Measurements from ENCODE around the gene PHLPP1. TPM values are rescaled to one million over a fixed set of nuclear protein-coding genes. Genes with fewer than 3 reads are reported as not detected.

The PHLPP1 gene
- total and polyA plus RNA-seq, 2 of the 4 experiments (the other 2 are of a cell fraction) = 3.3 to 3.6 TPM

GRCh38 chr18:62876111-62876510, 160.8 kb downstream of the PHLPP1 start:
- Histone ChIP-seq H3K9ac (ENCODE audit: low read depth, low read length) (no peak overlapping the region), H3K9me3 (ENCODE audit: control insufficient read depth, insufficient read depth, low read length) (no peaks in the 10 kb centered on the region), H4K5ac (ENCODE audit: low read depth, low read length) (no peak overlapping the region), H3K23ac (ENCODE audit: low read depth, low read length) (no peak overlapping the region), H2BK120ac (ENCODE audit: low read depth, low read length) (no peak overlapping the region), H3K18ac (ENCODE audit: low read depth, low read length) (no peak overlapping the region), H3K56ac (ENCODE audit: extremely low read depth, insufficient read depth, low read length) (no peak overlapping the region), H3K4me2 (ENCODE audit: low read depth, low read length) (no peak overlapping the region), H2AK9ac (replicated peaks; ENCODE audit: low read depth, low read length, poor library complexity) (no peak overlapping the region), H3K36me3 (ENCODE audit: control insufficient read depth, insufficient read depth, low read length) (no peaks in the 10 kb centered on the region), H2AK5ac (ENCODE audit: low read depth, low read length) (no peak overlapping the region), H3K4ac (ENCODE audit: low read depth, low read length) (no peak overlapping the region; the same call in 1 of the 2 replicates), H3K4me1 (ENCODE audit: control insufficient read depth, insufficient read depth, low read length) (peaks cover 10% of the 10 kb centered on the region), H2BK20ac (ENCODE audit: low read depth, low read length) (no peak overlapping the region), H3K27me3 (ENCODE audit: control insufficient read depth, insufficient read depth, low read length) (no peaks in the 10 kb centered on the region), H2BK15ac (ENCODE audit: low read depth, low read length) (no peak overlapping the region), H2BK5ac (ENCODE audit: low read depth, low read length, poor library complexity, severe bottlenecking) (no peak overlapping the region), H3K4me3 (ENCODE audit: insufficient read depth, low read depth, low read length) (no peak overlapping the region), H4K8ac (ENCODE audit: low read depth in 2 of 2, low read length in 2 of 2) (no peak overlapping the region), H3K9me1 (ENCODE audit: insufficient read depth, low read length) (peaks cover 13% of the 10 kb centered on the region), H2AFZ (replicated peaks; ENCODE audit: low read length, poor library complexity) (no peak overlapping the region), H4K20me1 (ENCODE audit: insufficient read depth, low read length) (no peaks in the 10 kb centered on the region), H4K91ac (ENCODE audit: insufficient read depth, low read depth, low read length) (no peak overlapping the region), H3K79me1 (ENCODE audit: low read depth in 1 of 2, low read length in 2 of 2) (peaks cover 0 to 14% of the 10 kb centered on the region in 2 experiments; a peak in 3 of 4 replicates), H3K14ac (replicated peaks; ENCODE audit: low read depth, low read length) (no peak overlapping the region), H3K27ac (ENCODE audit: insufficient read depth, low read length) (no peak overlapping the region)
- in situ Hi-C loops (cut with MboI; ENCODE audit: low sequenced_read_pairs) (no loop called here), intact Hi-C loops (cut with micrococcal nuclease) (no loop called here), dilution Hi-C loops (cut with HindIII; ENCODE audit: low sequenced_read_pairs, unreplicated experiment) (no loop called here)
- TF ChIP-seq CEBPB (IDR thresholded peaks at IDR 0.05; ENCODE audit: low read depth, low read length) = no peak
- no peak for TF ChIP-seq MAFK (IDR thresholded peaks at IDR 0.05; ENCODE audit: low read depth, low read length)
- no peak for TF ChIP-seq MAZ (IDR thresholded peaks at IDR 0.05; ENCODE audit: borderline replicate concordance, low read depth, low read length)
- DNase-seq (no peak), ATAC-seq (ENCODE audit: low read depth) (no peak)
- POLR2A ChIA-PET (ENCODE audit: unreplicated experiment) = no interaction called here
- no TSS peak for BruUV-seq (replicated peaks)
- WGBS, 2 experiments (ENCODE audit: extremely low coverage in 2 of 2, insufficient read length in 1 of 2) = no CpG with 5 or more reads among the region's 4 CpGs
- CTCF ChIA-PET = no interaction called here

Measured in IMR-90 (cell line).